Dermis blood vessel endothelial cell (primary cell): ENCODE data around the gene RPH3AL. TPM values are rescaled to one million over a fixed set of nuclear protein-coding genes. Genes with fewer than 3 reads are reported as not detected.
"Not testable (repeated sequence)": the region's sequence is repeated elsewhere in the genome, so short reads cannot be mapped to it uniquely, and the experiment has no call there.

Experiments used
- DNase-seq: peaks from one replicate; pipeline ENCODE4 v3.0.0; 2010
- total RNA-seq: library from RNA; depleted of rRNA; stranded (reverse); fragments of >200 nt; gene quantifications from 2 replicates; pipeline ENCODE4 v1.2.3, GENCODE V29; 2014

Gene RPH3AL
- total RNA-seq, 1 donor from 2014 or later: 22.0 TPM

DNA sequence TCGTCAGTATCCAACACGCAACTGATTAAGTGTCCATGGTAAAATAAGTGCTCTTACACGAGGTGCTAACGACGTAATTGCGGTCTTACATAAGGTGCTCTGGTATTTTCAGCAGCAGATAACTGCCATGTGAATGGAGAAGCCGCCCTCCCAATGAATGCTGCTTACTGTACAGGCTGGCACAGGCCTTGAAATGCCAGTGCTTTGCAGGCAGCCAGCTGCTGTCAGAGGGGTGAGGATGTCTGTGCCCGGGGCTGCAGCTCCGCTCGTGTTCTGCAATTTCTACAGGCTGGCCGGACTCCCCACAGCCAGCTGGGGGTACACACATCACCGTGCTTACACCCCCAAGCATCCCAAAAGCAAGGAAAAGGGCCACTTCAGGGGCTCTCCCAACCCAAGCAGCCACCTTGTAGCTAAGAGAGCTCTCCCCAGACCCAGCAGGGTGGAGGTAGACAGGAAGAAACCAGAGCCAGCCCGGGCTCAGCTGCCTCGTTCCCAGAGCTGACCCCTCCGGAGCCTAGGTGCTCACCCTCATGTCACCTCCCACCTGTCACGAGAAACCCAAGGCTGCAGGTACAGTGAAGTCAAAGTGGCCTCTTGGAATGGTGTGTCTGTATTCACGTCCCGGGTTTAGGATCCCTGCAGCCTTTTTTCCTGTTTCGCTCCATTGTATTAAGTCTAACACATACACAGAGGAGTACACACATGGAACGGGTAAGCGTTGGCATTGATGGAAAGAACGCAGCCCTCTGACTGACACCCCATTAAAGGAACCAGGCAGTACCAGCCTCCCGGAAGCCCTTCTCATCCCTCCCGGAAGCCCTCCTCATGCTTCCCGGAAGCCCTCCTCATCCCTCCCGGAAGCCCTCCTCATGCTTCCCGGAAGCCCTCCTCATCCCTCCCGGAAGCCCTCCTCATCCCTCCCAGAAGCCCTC lies 27.2 kb upstream of the RPH3AL start:
- no peak for DNase-seq

DNA sequence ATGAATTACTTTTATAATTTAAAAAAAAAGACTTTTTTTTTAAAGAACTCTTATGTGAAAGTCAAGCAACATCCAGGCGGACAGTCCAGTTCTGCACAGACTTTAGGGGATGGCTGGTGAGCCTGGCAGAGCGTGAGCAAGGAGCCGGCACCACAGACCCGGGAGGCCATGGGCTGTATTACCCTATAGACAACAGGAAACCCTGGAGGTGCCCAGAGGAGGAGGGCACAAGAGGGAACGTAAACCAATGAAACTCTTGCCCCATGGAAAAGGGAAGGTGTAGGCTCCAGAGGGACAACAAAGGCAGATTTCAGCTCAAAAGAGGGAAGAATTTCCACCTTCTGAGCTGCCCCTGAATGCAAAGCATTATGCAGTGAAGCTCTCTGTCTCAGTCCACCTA lies 25.5 kb upstream of the RPH3AL start:
- no peak for DNase-seq

DNA sequence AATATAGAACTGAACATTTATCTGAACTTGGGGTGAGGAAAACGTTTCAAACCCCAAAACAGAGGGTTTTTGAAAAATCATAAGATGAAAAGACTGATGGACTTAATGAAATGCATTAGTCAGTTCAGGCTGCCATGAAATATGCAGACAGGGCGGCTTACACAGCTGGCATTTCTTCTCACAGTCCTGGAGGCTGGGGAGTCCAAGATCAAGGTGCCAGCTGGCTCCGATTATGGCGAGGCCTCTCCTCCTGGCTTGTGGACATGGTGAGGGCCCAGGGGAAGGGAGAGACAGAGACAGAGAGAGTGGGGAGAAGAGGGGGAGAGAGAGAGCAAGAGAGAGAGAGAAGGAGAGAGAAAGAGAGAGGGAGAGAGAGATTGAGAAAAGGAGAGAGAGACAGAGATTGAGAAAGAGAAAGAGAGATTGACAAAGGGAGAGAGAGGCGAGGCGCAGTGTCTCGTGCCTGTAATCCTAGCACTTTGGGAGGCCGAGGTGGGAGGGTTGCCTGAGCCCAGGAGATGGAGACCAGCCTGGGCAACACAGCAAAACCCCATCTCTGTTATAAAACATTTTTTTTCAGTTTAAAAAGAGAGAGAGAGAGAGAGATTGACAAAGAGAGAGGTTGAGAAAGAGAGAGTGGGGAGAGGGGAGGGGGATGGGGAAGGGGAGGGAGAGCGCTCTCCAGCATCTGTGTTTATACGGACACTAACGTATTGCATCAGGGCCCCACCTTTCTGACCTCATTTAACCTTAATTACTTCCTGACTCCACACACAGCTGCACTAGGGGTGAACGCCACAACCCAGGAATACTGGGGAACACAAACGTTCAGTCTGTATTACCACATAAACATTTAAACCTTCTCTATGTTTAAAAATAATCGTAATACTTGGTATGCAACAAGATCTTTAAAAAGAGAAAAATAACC lies 24.6 kb upstream of the RPH3AL start:
- peak; percentile 18 for DNase-seq

DNA sequence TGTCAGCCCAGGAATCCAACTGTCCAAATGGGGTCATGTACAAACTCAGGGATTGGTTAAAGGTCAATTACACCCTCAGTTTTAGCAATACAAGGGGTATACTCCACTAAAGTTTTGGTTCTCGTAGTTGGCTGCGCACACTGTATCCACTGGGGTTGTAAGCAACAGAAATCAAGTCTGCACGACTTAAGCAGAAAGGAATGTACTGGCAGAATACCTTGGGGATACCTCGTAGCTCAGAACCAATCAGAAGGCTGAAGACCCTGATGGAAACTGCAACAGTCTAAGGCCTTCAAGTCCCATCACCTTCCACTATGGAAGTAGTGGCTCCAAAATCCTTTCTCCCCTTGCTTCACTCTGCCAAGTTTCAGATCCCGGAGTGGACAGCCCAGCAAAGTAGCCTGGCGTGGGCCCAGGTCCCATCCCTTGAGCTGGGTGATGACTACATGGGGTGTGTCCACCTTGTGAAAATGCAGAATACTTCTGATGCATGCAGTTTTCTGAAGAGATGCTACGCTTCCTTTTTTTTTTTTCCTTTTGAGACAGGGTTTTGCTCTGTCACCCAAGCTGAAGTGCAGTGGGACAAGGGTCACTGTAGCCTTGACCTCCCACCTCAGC lies 21.1 kb upstream of the RPH3AL start:
- DNase-seq: no peak

DNA sequence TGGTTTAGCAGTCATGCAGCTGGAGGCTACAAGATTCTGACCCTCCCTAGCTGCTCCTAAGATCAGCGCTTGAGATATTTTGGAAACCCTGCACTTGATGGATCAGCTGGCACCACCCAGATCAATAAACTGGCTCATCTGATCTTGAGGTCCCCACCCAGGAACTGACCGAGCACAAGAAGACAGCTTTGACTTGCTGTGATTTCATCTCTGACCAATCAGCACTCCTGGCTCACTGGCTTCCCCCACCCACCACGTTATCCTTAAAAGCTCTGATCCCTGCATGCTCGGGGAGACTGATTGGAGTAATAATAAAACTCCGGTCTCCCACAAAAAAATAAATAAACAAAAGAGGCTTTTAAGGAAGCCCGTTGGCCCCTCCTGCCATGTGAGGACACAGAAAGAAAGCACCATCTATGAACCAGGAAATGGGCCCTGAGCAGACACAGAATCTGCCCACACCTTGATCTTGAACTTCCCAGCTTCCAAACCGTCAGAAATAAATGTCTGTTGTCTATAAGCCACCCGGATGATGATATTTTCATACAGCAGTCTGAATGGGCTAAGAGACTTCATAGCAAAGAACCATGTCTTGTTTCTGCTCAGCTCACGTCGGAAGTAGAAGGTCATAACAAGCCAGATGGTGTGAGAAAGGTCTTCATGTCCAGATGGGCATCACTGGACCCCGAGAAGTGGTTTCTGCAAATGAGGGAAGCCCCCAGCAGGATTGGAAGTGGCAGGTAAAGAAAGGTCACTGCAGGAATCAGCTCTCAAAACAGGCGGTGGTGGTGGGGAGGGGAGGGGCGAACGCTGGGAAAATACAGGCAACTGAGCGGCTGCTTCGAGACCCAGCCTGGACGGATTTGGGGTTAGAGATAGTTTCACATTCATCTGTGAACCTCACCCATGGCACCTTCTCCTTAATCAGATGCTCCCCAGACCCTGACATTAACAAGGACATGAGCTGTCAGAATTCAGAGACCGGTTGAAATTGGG lies 19.8 kb upstream of the RPH3AL start:
- no peak for DNase-seq

DNA sequence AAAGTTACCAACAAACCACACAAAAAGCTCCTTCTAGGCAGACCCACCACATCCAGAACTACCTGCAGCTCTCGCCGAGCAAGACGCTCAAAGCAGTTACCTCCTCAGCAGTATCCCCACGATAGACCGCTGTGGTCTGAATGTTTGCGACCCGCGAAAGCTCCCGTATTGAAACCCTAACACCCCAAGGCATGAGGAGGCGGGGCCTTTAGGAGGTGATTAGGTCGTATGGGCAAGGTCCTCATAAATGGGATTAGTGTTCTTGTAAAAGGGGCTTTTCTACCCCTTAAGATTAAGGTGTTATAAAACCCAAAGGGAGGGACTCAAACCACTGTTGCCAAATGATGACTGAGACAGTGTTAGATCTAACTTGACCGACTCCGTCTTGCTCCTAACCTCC lies 19.0 kb upstream of the RPH3AL start:
- no peak for DNase-seq

DNA sequence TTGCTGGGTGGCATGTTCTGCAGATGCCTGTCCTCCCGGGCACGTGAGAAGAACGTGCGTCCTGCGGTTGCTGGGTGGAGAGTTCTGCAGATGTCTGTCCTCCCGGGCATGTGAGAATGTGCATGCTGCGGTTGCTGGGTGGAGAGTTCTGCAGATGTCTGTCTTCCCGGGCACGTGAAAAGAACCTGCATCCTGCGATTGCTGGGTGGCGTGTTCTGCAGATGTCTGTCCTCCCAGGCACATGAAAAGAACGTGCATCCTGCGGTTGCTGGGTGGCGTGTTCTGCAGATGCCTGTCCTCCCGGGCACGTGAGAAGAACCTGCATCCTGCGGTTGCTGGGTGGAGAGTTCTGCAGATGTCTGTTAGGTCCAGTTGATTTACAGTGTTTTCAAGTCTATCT lies 15.0 kb upstream of the RPH3AL start:
- DNase-seq: not testable (repeated sequence)

DNA sequence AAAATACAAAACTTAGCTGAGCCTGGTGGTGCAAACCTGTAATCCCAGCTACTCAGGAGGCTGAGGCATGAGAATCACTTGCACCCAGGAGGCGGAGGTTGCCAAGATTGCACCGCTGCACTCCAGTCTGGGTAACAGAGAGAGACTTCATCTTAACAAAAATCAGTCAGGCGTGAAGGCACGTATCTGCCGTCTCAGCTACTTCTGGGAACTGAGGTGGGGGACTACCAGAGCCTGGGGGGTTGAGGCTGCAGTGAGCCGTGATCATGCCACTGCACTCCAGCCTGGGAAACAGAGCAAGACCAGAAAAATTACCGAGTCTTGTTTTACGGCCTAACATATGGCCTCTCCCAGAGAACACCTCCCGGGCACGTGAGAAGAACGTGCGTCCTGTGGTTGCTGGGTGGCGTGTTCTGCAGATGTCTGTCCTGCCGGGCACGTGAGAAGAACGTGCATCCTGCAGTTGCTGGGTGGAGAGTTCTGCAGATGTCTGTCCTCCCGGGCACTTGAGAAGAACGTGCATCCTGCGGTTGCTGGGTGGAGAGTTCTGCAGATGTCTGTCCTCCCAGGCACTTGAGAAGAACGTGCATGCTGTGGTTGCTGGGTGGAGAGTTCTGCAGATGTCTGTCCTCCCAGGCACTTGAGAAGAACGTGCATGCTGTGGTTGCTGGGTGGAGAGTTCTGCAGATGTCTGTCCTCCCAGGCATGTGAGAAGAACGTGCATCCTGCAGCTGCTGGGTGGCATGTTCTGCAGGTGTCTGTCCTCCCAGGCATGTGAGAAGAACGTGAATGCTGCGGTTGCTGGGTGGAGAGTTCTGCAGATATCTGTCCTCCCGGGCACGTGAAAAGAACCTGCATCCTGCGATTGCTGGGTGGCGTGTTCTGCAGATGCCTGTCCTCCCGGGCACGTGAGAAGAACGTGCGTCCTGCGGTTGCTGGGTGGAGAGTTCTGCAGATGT lies 14.3 kb upstream of the RPH3AL start:
- not testable (repeated sequence) for DNase-seq

DNA sequence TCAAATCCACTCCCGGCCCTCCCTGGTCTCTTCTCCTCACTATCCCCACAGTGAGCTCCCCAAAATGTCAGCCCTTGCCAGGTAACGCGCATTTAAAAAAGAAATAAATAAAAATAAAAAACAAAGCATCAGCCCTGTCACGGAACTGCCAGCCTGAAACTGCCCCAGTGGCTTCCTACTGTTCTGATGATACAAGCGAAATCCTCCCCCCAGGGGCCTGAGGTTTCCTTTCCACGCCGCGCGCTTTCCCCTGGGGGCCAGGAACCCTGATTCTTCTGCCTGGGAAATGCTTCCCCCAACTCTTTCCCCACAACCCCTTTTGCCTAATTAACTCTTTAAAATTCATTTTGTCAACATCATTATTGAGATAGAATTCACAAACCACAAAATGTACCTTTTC lies 12.2 kb upstream of the RPH3AL start:
- no peak for DNase-seq

DNA sequence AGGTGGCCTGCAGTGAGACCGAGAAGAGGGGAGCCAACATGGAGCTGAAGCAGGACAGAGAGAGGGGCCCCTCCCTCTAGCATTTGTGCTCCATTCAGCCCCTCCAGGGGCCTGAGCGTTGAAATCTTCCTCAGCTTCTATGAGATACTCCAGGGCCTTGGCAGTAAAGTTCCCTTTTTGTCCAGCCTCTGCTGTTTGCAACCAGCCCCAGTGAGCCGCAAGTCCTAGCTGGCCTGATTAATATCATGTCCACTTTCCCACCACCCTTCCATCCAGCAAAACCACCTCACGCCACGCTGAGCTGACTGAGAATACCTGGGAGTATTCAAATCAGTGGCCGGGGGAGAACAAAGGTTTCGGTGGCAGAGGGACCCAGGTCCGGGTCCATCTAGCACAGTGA lies 11.7 kb upstream of the RPH3AL start:
- DNase-seq: no peak

DNA sequence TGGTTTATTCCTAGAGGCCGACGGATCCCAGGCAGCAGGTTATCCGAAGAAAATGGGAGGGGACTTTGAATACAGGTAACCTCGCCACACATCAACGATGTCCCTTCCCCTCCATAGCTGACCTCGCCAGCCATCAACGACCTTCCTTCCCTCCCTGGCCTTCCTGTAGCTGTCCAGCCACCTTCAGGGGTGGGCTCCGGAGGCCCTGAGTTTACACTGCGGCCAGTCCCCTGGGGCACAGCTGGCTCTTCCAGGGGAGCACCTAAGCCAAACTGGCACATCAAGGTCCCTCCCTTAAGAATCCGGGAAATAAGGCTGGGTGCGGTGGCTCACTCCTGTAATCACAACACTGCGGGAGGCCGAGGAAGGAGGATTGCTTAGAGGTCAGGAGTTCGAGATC lies 10.1 kb upstream of the RPH3AL start:
- no peak for DNase-seq

DNA sequence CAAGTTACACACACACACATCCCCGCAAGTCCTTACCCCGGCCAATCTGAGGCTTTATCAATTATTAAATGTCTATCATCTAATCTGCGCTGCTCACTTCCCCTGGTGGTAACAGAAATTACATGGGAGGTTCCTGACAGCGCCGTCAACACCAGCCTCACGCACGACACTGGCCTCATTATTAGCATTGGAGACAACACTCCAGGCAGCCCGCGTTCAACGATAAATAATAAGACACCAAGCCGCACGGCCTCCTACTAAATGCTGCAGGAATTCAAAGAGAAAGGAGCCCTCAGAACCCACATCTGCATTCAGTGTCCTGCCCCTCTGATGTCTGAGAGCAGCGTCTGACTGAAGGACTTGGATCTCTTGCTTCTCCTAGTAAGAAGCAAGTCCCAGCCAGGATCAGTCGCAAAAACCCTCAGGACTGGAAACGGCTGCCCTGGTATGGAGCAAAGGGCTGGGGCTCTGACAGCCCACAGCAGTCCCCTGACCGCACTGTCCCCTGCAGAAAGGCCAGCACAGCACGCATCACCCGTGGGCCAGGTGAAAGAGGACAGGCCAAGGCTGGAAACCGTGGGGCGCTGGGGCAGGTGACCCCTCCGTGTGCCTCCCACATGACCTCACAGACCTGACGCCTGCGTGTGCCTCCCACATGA lies 7.6 kb upstream of the RPH3AL start:
- DNase-seq: no peak

DNA sequence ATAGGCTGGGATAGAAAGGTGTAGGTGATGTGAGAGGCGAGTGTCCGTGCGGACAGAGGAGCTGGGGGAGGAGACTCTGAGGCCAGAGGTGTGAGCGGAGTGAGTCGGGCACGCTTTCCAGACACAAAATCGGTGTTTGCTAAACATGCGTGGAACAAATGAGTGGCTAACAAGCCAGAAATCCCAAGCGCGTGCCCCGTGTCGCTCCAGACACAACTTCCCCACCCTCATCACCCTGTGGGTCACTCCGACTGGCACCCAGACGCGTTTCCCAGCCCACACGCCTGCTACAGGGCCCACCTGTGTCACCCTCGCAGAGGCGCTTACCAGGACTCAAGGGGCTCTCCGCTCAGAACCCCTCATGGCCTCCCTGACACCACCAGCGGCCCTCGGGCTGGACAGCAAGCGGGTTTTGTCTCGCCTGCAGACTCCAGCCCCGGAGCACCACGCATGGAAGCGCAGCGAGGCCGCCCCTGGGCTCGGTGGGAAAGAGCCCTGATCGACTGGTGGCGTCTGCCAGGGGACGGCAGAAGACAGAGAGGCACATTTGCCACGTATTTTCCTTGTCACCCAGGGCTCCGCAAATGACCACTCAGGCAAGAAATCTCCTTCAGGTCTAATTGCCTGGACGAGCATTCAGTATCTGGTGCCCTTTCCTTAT lies 6.0 kb upstream of the RPH3AL start:
- DNase-seq: no peak

DNA sequence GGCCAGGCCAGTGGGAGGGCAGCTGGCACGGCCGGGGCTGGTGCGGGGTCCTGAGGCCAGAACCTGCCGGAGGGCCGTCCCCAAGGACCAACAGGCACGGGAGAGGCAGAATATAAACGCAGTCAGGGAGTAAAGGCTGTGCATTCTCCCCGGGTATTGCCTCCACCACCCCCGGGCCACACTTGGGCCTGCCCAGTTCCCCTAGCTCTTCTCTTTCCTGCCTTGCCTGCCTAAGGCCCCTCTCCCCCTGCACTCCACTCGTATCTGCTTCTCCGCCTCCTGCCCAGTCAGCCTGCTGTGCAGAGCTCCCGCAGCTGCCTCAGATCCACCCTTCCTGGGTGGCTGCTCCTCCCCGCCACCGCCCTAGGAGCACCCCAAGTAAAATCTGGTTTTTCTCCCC lies 5.0 kb upstream of the RPH3AL start:
- DNase-seq: no peak

DNA sequence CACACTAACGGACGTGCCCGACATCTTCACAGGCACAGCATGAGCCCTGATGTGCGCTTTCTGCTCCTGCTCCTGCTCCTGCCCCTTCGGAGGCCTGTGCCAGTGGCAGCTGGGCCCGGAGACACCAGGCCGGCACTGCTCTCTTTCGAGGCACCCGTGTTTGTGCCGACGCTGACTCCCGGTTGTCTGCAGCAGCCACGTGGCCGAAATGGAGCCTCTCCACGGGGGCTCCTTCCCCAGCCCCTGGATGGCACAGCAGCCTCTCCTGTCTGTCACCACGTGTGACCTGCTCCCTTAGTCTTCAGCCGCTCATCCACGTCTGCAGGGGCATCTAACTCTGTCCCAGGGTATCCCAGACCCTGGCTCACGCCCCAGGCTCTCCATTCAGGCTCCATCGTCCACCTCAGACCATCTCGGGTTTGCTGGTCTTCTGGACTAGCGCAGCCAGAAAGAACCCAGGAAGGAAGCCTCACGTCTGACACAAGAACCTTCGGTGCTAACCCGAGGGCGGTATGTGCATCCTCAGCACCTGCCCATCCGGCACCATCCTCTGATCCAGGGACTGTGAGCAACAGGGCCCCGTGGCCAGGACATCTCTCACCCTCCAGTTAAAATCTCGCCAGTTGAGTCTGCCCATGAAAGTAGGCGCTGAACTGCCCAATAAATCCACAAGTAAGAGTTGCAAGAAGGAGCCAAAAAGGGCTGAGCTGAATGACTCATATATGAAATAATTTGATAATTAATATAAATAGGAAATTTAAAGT lies 4.2 kb upstream of the RPH3AL start:
- DNase-seq: no peak

DNA sequence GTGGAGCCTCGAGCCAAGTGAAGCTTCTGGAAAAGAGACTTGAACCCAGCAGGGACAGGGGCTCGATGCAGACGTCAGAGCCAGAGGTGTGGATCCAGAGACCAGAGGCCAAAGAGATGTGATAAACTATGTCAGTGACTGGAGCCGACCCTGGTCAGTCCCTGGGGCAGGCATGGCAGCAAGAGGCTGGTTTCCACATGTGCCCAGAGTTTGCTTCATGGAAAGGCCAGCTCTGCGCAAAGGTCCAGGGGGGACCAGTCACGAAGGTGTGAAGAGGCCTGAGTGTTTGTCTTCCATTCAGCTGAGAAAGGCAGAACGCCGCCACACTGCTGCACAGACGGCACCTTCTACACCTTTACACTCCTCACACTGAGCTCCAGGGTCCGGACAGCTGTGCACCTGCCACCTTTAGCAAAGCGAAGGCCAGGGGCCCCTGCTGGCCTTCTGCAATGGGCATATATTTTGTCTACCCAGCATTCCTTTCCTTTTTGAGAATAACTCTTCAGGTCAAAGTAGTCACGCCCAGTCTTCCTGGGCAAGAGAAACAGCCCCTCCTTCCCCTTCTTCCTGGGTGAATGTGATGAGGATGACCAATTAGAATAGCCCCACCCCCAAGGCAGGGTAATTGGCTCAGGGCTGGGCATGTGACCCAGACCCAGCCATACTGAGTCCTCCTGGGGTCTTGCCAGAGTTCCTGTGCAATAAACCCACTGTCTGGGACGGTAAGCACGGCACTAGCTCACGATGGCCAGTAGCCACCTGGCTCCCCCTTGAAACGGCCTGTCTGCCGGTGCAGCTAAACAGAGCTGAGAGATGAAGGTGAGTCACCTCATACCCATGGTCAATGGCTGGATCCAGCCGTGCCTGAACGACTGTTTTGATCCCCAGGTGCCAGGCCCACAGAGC lies 2.3 kb upstream of the RPH3AL start:
- DNase-seq: no peak

DNA sequence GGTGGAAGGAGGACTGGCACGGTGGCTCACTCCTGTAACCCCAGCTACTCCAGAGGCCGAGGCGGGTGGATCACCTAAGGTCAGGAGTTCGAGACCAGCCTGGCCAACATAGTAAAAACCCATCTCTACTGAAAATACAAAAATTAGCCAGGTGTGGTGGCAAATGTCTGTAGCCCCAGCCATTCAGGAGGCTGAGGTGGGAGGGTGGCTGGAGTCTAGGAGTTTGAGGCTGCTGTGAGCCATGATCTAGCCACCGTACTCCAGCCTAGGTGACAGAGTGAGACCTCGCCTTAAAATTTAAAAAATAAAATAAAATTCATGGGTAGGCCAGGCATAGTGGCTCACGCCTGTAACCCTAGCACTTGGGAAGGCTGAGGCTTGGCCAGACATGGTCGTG lies 1.2 kb upstream of the RPH3AL start:
- no peak for DNase-seq
